NCI-H524 (cell line): ENCODE data around the gene ABL1.

Experiments
- DNase-seq, 2 experiments: peaks; one replicate each; lab custom pipeline; 2025; lab: John Stamatoyannopoulos, UW

ABL1 gene

GRCh38 chr9:130890870-130891687, 56.0 kb downstream of the ABL1 start:
- DNase-seq = no peak

- no peak for DNase-seq
These were observed 56.8 kb downstream of the ABL1 start for GRCh38 chr9:130891688-130892476.

GRCh38 chr9:130892477-130893304, 57.6 kb downstream of the ABL1 start:
- DNase-seq = no peak

GRCh38 chr9:130893341-130894101, 58.5 kb downstream of the ABL1 start:
- no peak for DNase-seq

- DNase-seq = no peak
These were observed 59.5 kb downstream of the ABL1 start for GRCh38 chr9:130894546-130894945.

- no peak for DNase-seq
These were observed 60.0 kb downstream of the ABL1 start for GRCh38 chr9:130895038-130895437.

GRCh38 chr9:130895481-130896232, 60.6 kb downstream of the ABL1 start:
- no peak for DNase-seq

GRCh38 chr9:130896233-130897014, 61.4 kb downstream of the ABL1 start, which contains the start of gene QRFP:
QRFP (minus strand) TSS chr9:130896812; CDS start chr9:130893838, 2,974 bp downstream.
- DNase-seq = peak in 1 of 2 experiments; percentile 24

GRCh38 chr9:130897105-130897751, 62.2 kb downstream of the ABL1 start:
- DNase-seq = no peak

- DNase-seq = no peak
These were observed 62.9 kb downstream of the ABL1 start for GRCh38 chr9:130897848-130898551.

GRCh38 chr9:130898552-130898852, 63.4 kb downstream of the ABL1 start:
- DNase-seq = no peak

GRCh38 chr9:130899051-130899748, 64.1 kb downstream of the ABL1 start:
- DNase-seq = no peak

- DNase-seq = no peak
These were observed 65.8 kb downstream of the ABL1 start for GRCh38 chr9:130900701-130901497.

- no peak for DNase-seq
These were observed 66.6 kb downstream of the ABL1 start for GRCh38 chr9:130901498-130902203.

- no peak for DNase-seq
These were observed 67.4 kb downstream of the ABL1 start for GRCh38 chr9:130902204-130903185.
